ENCODE results near the gene ARL6IP6.
"Not testable (repeated sequence)": the region's sequence is repeated elsewhere in the genome, so short reads cannot be mapped to it uniquely, and the experiment has no call there.

ARL6IP6 gene

DNA sequence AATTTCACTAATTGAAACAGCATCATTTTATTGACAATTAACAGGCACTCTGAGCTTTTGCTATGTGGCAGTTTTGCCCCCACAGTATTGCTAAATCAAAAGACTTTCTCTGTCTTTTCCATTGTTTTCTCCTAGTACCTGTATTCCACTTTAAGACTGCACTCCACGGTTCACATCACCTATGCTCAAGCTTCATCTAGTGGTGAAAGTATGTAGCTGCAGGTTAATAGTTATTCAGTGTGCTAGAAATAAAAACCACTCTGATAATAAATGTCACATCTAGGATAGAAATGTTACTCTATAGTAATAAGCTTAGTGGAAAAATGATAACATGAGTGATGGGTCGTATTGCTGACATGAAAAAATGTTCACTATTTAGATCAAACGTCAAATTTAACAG, 24.6 kb downstream of the ARL6IP6 start:
- TF ChIP-seq, protein P1, sequence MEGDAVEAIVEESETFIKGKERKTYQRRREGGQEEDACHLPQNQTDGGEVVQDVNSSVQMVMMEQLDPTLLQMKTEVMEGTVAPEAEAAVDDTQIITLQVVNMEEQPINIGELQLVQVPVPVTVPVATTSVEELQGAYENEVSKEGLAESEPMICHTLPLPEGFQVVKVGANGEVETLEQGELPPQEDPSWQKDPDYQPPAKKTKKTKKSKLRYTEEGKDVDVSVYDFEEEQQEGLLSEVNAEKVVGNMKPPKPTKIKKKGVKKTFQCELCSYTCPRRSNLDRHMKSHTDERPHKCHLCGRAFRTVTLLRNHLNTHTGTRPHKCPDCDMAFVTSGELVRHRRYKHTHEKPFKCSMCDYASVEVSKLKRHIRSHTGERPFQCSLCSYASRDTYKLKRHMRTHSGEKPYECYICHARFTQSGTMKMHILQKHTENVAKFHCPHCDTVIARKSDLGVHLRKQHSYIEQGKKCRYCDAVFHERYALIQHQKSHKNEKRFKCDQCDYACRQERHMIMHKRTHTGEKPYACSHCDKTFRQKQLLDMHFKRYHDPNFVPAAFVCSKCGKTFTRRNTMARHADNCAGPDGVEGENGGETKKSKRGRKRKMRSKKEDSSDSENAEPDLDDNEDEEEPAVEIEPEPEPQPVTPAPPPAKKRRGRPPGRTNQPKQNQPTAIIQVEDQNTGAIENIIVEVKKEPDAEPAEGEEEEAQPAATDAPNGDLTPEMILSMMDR (IDR thresholded peaks at IDR 0.05; ENCODE audit: borderline replicate concordance, insufficient read depth, low read depth, low read length): peak; percentile 45; the same call in 1 of the 2 replicates
- no peak overlapping the region for H3K4me3 ChIP-seq (ENCODE audit: low read depth, low read length)

DNA sequence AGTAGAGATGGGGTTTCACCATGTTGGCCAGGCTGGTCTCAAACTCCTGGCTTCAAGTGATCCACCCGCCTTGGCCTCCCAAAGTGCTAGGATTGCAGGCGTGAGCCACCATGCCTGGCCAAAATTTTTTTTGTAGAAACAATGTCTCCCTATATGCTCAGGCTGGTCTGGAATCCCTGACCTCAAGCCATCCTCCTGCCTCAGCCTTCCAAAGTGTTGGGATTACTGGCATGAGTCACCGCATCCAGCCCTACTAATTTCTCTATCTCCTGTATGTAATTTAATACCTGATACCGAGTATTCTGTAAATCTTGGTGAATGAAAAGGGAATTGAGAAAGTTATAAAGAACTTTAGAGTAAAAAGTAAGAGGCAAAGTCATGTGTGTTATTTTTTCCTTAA, 29.3 kb downstream of the ARL6IP6 start:
- not testable (repeated sequence) for H3K4me3 ChIP-seq (ENCODE audit: low read depth, low read length)

DNA sequence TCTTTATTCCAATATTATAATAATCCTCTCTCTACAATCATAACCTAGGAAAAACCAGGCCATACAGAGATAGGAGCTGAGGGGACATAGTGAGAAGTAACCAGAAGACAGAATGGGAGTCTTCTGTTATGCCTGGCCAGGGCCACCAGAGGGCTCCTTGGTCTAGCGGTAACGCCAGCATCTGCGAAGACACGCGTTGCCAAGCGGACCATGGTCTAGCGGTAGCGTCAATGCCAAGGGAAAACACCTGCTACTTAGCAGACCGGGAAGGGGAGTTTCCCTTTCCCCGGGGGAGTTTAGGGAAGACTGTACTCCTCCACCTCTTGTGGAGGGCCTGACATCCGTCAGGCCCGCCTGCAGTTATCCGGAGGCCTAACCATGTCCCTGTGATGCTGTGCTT, 36.6 kb downstream of the ARL6IP6 start:
- TF ChIP-seq, protein P1 (IDR thresholded peaks at IDR 0.05; ENCODE audit: borderline replicate concordance, insufficient read depth, low read depth, low read length): peak; percentile 68
- no peak overlapping the region for H3K4me3 ChIP-seq (ENCODE audit: low read depth, low read length)

DNA sequence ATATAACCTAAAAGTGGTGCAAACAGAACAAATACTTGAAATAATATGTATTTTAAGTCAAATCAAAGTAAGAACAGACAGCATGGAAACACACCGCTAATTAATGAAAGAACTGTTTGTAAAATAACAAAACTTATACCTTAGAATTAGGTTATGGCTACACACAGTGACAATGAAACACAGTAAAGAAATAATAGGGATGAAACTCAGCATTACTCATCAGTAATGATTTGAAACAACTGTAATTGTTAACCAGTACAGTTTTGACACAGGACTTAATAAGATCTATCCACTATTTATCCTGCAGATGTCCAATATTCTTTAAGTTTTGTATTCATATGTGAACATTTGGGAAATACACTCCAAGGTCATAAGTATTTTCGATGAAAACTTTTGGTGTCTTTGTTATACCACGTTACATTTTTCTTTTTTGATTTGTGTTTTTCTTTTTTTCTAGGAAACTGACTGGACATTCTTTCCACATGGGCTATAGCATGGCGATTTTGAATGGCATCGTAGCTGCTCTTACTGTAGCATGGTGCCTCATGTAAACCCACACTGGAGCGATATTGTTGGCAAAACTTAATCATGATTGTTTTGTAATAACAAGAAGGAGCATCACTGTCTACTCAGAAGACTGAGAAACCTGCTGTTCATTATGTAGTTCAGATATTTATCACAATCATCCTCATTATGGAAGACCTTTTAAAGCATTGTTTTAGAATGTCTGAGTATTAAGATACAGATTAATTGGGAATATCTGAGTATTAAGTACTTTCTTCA, 41.1 kb downstream of the ARL6IP6 start:
- no peak overlapping the region for H3K4me3 ChIP-seq (ENCODE audit: low read depth, low read length)
- TF ChIP-seq, protein P1 (IDR thresholded peaks at IDR 0.05; ENCODE audit: borderline replicate concordance, insufficient read depth, low read depth, low read length): no peak

DNA sequence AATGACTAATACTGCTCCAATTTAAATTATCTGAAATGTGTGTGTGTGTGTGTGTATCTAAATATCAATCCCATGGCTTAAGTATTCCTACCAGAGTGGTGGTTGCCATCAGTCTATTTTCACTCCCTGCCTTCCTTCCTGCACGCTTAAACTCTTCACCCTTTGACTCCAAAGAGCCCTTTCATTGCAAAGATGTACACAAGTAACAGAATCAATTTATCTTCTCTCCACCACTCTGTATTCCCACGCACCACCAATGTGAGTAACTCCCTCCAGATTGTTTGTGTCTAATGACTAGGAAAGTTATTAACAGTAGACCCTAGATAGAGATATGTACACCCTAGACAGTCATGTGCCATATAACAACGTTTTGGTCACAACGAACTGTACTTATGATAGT, 42.8 kb downstream of the ARL6IP6 start:
- TF ChIP-seq, protein P1 (IDR thresholded peaks at IDR 0.05; ENCODE audit: borderline replicate concordance, insufficient read depth, low read depth, low read length): no peak
- no peak overlapping the region for H3K4me3 ChIP-seq (ENCODE audit: low read depth, low read length)

DNA sequence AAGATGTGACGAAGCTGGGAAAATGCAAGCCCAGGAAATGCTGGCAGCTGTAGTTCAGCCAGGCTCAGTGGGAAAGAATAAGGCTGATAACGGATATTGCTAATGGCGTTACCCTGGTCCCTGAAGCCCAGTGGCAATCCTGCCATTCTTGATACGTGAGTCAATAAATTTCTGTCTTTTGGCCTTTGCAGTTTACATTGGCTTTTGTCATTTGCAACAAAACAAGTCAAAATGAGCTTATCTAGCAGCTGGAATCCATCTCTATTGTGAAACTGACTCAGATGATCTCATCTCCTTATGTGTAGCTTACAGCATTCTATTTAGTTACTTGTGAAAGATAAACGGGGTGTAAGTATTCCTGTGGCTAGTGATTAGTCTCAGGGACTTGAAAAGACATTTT, 43.8 kb downstream of the ARL6IP6 start:
- TF ChIP-seq, protein P1 (IDR thresholded peaks at IDR 0.05; ENCODE audit: borderline replicate concordance, insufficient read depth, low read depth, low read length): no peak
- H3K4me3 ChIP-seq (ENCODE audit: low read depth, low read length): no peak overlapping the region

DNA sequence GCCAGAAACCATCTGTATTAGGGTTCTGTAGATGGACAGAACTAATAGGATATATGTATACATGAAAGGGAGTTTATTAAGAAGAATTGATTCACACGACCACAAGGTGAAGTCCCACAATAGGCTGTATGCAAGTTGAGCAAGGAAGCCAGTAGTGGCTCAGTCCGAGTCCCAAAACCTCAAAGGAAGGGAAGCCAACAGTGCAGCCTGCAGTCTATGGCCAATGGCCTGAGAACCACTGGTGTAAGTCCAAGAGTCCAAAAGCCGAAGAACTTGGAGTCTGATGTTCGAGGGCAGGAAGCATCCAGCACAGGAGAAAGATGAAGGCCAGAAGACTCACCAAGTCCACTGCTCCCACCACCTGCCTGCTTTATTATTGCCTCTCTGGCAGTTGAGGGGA, 44.8 kb downstream of the ARL6IP6 start:
- not testable (repeated sequence) for H3K4me3 ChIP-seq (ENCODE audit: low read depth, low read length)

DNA sequence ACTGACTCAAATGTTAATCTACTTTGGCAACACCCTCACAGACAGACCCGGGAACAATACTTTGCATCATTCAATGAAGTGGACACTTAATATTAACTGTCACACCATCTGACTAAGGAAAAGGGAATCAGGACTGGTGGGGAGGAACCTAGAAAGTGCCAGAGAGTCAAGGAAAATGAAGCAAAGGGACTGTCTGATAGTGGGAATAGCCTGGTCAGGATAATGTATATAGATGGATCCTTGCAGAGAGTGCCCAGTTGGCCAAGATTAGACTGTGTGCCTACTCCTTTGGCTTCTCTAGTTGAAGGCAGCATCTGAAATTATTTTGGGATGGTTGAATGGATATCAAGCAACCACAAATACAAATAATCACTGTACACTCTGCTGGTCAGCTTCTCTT, 45.2 kb downstream of the ARL6IP6 start:
- TF ChIP-seq, protein P1 (IDR thresholded peaks at IDR 0.05; ENCODE audit: borderline replicate concordance, insufficient read depth, low read depth, low read length): no peak
- H3K4me3 ChIP-seq (ENCODE audit: low read depth, low read length): no peak overlapping the region

Data from GM12875 (cell line).